ENCODE results near the gene PGAP2. TPM values are rescaled to one million over a fixed set of nuclear protein-coding genes. Genes with fewer than 3 reads are reported as not detected.

Gene PGAP2
- total and polyA plus RNA-seq, 2 experiments from 2014 or later: 39.3 to 43.2 TPM

GRCh38 chr11:3866206-3866605 is 57.8 kb downstream of the PGAP2 start:
- Histone ChIP-seq H3K27ac (ENCODE audit: low read depth) (no peak overlapping the region), H3K36me3 (ENCODE audit: insufficient read depth) (no peaks in the 10 kb centered on the region), H3K4me1 (ENCODE audit: insufficient read depth) (peaks cover 23% of the 10 kb centered on the region), H3K4me2 (no peak overlapping the region), H3K79me2 (replicated peaks; ENCODE audit: insufficient read depth) (no peaks in the 10 kb centered on the region), H3K4me3 (no peak overlapping the region), H3F3A (replicated peaks; ENCODE audit: low read depth) (no peaks in the 10 kb centered on the region), H2AFZ (no peak overlapping the region), H3K9me2 (ENCODE audit: insufficient read depth) (no peaks in the 10 kb centered on the region), H3K27me3 (ENCODE audit: insufficient read depth) (no peaks in the 10 kb centered on the region), H4K20me1 (replicated peaks; ENCODE audit: insufficient read depth) (peaks cover 6% of the 10 kb centered on the region)
- Mint-ChIP-seq H3K9me3 (no peaks in the 10 kb centered on the region), H3K27ac (no peak overlapping the region), H3K4me3 (no peak overlapping the region), H3K27me3 (ENCODE audit: insufficient read depth, low read depth, poor library complexity) (no peaks in the 10 kb centered on the region), H3K36me3 (ENCODE audit: low read depth) (no peaks in the 10 kb centered on the region), H3K4me1 (peaks cover 20% of the 10 kb centered on the region)
- ATAC-seq (peak; percentile 37), DNase-seq (ENCODE audit: low spot score) (peak; percentile 17)
- TF ChIP-seq EZH2 (IDR thresholded peaks at IDR 0.05; ENCODE audit: low read depth, unreplicated experiment) (no peak), CREB1 (CRISPR knock-in tag; IDR thresholded peaks at IDR 0.05; ENCODE audit: low read depth) (no peak), ETS1 (IDR thresholded peaks at IDR 0.05) (no peak), ZNF331 (CRISPR knock-in tag; IDR thresholded peaks at IDR 0.05; ENCODE audit: low read depth) (no peak), JUNB (IDR thresholded peaks at IDR 0.05; ENCODE audit: unreplicated experiment) (no peak), ZNF114 (CRISPR knock-in tag; IDR thresholded peaks at IDR 0.05) (no peak), EZH2phosphoT487 (IDR thresholded peaks at IDR 0.05; ENCODE audit: unreplicated experiment) (no peak), STAT1 (IDR thresholded peaks at IDR 0.05; ENCODE audit: unreplicated experiment) (no peak), POLR2AphosphoS5 (IDR thresholded peaks at IDR 0.05; ENCODE audit: low read depth) (no peak), NANOG (IDR thresholded peaks at IDR 0.05; ENCODE audit: borderline replicate concordance) (no peak)
- TF ChIP-seq, protein P1, sequence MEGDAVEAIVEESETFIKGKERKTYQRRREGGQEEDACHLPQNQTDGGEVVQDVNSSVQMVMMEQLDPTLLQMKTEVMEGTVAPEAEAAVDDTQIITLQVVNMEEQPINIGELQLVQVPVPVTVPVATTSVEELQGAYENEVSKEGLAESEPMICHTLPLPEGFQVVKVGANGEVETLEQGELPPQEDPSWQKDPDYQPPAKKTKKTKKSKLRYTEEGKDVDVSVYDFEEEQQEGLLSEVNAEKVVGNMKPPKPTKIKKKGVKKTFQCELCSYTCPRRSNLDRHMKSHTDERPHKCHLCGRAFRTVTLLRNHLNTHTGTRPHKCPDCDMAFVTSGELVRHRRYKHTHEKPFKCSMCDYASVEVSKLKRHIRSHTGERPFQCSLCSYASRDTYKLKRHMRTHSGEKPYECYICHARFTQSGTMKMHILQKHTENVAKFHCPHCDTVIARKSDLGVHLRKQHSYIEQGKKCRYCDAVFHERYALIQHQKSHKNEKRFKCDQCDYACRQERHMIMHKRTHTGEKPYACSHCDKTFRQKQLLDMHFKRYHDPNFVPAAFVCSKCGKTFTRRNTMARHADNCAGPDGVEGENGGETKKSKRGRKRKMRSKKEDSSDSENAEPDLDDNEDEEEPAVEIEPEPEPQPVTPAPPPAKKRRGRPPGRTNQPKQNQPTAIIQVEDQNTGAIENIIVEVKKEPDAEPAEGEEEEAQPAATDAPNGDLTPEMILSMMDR (conservative IDR thresholded peaks at IDR 0.05; ENCODE audit: low read depth in 2 of 2): no peak
- TF ChIP-seq, protein P2, sequence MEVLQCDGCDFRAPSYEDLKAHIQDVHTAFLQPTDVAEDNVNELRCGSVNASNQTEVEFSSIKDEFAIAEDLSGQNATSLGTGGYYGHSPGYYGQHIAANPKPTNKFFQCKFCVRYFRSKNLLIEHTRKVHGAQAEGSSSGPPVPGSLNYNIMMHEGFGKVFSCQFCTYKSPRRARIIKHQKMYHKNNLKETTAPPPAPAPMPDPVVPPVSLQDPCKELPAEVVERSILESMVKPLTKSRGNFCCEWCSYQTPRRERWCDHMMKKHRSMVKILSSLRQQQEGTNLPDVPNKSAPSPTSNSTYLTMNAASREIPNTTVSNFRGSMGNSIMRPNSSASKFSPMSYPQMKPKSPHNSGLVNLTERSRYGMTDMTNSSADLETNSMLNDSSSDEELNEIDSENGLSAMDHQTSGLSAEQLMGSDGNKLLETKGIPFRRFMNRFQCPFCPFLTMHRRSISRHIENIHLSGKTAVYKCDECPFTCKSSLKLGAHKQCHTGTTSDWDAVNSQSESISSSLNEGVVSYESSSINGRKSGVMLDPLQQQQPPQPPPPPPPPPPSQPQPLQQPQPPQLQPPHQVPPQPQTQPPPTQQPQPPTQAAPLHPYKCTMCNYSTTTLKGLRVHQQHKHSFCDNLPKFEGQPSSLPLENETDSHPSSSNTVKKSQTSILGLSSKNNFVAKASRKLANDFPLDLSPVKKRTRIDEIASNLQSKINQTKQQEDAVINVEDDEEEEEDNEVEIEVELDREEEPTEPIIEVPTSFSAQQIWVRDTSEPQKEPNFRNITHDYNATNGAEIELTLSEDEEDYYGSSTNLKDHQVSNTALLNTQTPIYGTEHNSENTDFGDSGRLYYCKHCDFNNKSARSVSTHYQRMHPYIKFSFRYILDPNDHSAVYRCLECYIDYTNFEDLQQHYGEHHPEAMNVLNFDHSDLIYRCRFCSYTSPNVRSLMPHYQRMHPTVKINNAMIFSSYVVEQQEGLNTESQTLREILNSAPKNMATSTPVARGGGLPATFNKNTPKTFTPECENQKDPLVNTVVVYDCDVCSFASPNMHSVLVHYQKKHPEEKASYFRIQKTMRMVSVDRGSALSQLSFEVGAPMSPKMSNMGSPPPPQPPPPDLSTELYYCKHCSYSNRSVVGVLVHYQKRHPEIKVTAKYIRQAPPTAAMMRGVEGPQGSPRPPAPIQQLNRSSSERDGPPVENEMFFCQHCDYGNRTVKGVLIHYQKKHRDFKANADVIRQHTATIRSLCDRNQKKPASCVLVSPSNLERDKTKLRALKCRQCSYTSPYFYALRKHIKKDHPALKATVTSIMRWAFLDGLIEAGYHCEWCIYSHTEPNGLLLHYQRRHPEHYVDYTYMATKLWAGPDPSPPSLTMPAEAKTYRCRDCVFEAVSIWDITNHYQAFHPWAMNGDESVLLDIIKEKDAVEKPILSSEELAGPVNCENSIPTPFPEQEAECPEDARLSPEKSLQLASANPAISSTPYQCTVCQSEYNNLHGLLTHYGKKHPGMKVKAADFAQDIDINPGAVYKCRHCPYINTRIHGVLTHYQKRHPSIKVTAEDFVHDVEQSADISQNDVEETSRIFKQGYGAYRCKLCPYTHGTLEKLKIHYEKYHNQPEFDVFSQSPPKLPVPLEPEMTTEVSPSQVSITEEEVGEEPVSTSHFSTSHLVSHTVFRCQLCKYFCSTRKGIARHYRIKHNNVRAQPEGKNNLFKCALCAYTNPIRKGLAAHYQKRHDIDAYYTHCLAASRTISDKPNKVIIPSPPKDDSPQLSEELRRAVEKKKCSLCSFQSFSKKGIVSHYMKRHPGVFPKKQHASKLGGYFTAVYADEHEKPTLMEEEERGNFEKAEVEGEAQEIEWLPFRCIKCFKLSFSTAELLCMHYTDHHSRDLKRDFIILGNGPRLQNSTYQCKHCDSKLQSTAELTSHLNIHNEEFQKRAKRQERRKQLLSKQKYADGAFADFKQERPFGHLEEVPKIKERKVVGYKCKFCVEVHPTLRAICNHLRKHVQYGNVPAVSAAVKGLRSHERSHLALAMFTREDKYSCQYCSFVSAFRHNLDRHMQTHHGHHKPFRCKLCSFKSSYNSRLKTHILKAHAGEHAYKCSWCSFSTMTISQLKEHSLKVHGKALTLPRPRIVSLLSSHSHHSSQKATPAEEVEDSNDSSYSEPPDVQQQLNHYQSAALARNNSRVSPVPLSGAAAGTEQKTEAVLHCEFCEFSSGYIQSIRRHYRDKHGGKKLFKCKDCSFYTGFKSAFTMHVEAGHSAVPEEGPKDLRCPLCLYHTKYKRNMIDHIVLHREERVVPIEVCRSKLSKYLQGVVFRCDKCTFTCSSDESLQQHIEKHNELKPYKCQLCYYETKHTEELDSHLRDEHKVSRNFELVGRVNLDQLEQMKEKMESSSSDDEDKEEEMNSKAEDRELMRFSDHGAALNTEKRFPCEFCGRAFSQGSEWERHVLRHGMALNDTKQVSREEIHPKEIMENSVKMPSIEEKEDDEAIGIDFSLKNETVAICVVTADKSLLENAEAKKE (CRISPR knock-in tag; IDR thresholded peaks at IDR 0.05): no peak
- TF ChIP-seq, protein P3, sequence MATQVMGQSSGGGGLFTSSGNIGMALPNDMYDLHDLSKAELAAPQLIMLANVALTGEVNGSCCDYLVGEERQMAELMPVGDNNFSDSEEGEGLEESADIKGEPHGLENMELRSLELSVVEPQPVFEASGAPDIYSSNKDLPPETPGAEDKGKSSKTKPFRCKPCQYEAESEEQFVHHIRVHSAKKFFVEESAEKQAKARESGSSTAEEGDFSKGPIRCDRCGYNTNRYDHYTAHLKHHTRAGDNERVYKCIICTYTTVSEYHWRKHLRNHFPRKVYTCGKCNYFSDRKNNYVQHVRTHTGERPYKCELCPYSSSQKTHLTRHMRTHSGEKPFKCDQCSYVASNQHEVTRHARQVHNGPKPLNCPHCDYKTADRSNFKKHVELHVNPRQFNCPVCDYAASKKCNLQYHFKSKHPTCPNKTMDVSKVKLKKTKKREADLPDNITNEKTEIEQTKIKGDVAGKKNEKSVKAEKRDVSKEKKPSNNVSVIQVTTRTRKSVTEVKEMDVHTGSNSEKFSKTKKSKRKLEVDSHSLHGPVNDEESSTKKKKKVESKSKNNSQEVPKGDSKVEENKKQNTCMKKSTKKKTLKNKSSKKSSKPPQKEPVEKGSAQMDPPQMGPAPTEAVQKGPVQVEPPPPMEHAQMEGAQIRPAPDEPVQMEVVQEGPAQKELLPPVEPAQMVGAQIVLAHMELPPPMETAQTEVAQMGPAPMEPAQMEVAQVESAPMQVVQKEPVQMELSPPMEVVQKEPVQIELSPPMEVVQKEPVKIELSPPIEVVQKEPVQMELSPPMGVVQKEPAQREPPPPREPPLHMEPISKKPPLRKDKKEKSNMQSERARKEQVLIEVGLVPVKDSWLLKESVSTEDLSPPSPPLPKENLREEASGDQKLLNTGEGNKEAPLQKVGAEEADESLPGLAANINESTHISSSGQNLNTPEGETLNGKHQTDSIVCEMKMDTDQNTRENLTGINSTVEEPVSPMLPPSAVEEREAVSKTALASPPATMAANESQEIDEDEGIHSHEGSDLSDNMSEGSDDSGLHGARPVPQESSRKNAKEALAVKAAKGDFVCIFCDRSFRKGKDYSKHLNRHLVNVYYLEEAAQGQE (IDR thresholded peaks at IDR 0.05; ENCODE audit: unreplicated experiment): no peak
